GM10847 (cell line): ENCODE data around the gene MAGI2.

ENCODE experiments used
- POLR2A ChIP-seq: IDR thresholded peaks from 2 replicates; pipeline ENCODE4 v1.6.1; 2011; ENCODE audit not compliant: insufficient read length; ENCODE audit errors: extremely low read depth

MAGI2 gene

DNA sequence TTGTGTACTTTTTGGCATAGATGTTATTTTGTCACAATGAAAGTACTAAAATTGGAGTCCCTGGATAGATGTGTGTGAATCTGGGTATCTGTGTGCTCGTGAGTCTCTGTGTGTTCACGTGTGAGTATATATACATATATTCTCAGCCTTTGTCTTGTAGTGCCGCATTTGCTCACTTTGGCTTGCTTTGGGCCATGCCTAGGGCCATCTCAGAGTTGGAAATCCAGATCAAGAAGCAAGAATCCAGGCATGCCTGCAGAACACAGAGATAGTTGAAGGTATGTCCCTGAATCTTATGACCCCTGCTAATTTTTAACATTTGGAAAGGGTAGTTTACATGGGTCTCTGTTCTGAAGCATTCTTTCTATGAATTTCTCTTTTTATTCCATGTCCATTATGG is 1446.2 kb downstream of the MAGI2 start:
- TF ChIP-seq POLR2A: no peak

DNA sequence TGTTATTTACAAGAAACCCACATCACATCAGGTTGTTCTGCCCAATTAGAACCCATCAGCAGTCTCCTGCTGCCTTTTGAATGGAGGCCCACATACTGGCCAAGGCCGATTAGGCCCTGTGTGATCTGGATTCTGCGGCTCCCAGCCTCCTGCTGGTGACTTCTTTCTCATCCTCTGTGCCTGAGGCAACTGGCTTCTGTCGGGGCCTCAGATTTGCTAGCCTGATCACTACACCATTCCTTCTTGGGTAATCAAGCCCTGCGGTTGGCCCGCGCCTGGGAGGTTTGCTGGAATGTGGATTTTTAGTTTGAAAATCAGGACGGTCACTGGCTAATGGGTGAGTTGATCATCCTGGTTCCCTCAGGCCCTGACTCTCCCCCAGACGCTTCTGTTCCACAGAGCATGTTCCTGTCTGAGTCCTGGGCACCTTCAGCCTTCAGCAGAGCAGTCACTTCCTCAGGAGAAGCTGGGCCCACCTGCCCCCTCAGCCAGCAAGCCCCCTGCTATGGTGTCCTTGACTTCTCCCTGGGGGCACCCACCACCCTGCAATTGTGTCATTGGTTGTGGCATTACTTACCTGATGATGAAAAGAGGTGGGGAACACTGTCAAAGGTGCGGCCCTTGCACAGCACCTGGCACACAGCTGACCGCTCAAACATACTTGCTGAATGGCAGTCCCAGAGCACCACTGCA is 1447.3 kb downstream of the MAGI2 start:
- no peak for TF ChIP-seq POLR2A

DNA sequence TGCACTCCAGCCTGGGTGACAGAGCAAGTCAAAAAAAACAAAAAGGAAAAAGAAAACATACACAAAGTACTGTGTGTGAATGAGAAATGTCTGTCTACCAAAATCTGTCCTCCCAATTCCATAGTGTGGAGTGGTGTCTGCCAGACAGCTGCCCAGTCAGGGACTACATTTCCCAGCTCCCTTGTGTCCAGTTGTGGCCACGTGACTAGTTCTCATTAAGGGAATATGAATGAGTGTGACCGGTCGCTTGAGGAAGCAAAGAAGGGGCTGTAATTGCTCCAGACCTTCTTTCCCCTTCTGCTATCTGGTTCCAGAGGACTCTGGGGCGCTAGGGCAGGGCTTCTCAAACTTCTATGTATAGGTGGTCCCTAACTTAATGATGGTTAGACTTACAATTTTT is 1450.8 kb downstream of the MAGI2 start:
- no peak for TF ChIP-seq POLR2A

DNA sequence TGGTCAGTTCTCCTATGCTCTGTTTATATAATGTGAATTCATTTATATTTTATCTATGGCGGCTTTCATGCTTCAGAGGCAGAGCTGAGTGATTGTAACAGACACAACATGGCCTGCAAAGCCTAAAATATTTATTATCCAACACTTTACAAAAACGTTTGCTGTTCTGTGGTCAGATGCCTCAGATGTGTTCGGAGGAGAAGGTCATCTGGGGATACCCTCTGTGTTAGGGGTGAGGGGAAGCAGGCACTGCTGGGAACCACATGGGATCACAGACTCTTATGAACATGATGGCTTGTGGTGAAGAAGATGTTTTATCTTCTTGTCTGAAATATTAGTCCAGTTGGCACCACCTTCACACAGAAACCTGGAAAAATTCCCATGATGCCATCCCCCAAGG is 1451.4 kb downstream of the MAGI2 start:
- TF ChIP-seq POLR2A: no peak

DNA sequence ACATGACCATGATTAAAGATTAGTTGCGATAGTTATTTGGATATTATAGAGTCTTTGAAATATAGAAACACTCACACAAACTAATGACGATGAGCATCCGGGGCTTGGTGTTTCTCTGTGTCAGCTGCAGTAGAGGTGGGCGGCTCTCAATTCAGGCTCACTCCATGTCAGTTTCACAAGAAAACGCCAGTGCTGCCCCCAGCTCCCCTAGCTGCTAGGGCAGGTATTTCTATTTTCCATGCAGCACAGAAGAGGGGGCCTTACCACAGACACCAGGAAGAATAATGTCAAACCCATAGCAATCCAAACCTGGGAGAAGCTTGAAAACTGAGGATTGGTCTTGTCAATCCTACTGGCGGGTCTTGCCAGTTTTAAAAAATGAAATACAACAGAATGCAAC is 1457.8 kb downstream of the MAGI2 start:
- no peak for TF ChIP-seq POLR2A

DNA sequence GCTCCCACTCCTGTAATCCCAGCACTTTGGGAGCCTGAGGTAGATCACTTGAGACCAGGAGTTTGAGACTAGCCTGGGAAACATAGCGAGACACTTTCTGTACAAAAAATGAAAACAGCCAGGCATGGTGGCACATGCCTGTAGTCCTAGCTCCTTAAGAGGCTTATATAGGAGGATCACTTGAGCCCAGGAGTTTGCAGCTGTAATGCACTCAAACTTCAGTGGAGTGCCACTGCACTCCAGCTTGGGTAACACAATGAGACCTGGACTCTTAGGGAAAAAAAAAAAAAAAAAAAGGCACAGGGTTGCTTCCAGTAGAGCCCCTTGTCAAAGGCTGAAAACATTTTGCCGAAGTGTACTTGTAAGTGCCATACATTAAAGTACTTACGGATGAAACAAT is 1459.6 kb downstream of the MAGI2 start:
- no peak for TF ChIP-seq POLR2A

DNA sequence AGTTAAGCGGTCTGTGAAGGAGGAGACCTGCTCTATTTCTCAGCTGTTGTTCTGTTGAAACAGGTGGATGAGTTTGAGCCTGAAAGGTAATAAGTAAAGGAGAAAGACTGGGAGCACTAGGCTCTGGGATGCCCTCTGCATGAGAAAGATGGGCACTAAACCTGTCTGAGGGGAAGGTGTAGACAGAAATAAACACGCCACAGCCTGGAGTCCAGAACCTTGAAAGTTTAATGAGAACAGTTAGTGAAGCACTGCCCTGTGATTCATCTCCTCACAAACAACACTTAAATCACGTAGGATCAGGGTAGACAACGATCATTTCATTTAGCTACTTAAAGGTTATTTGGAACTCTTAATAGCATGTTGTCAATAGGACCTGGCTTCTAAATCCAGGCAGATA is 1461.8 kb downstream of the MAGI2 start:
- no peak for TF ChIP-seq POLR2A

DNA sequence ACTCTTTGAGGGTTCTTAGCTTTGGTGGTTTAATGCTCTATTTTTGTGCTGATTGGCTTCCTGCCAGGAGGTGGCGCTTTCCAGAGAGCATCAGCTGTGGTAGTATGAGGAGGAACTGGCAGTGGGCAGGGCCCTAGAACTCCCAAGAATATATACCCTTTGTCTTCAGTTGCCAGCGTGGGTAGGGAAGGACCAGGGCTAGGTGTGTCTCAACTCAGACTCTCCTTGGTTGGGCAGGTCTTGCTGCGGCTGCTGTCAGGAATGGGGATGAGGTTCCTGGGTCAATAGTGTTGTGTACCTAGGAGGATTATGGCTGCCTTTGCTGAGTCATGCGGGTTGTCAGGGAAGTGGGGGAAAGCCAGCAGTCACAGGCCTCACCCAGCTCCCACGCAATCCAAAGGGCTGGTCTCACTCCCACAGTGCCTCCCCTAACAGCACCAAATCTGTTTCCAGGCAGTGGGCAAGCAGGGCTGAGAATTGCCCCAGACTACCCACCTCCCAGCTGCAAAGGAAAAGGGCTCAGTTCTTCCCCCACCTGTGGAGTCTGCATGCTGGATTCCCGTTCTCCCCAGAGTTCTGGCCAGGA is 1463.4 kb downstream of the MAGI2 start:
- no peak for TF ChIP-seq POLR2A

DNA sequence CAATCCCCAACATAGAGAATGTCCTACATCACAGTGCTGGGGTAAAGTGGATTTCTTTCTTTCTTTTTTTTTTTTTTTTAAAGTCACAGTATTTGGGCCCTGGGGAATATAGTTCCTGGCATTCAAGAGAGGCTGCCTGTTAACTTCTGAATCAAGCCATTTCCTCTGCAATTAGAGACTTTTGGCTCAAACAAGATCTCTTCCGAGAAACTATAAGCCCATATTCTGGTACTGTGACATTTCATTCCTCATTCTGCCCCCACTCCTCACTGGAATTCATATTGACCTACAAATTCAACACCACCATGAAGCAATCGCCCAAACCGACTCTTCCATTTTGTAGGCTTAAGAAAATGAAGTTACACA is 1467.5 kb downstream of the MAGI2 start:
- TF ChIP-seq POLR2A: no peak

DNA sequence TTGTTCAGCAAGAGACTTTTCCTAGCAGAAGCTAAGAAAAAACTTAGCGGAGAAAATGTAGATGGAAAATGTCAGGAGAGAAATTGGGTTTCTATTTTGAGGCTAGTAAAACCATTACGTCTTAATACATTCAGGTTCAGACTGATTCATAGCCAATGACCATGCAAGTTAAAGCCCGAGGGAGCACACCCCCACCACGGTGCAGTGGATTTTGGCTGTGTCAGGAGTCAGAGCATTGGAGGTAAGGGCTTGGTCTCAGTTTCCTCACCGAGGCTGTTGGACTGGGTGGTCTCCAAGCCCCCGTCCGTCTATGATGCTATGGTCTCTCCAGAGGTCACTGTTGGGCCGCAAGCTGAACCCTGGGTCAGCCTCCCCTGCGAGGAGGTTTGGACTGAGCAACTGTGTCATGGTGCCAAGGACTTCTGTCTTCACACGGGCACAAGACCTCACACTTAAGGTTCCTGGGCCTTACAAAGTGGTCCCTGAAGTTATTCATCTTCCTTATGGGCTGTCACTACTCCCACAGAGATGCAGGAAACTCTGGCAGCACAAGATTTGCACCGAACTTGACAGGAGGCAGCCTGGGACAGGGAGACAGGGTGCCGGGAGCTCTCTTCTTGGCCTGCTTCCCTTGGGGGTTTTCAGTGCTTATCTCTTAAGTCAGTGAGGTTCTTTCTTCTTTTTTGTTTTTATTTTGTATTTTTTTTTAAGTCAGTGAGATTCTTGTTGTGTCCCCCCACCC is 1468.1 kb downstream of the MAGI2 start:
- no peak for TF ChIP-seq POLR2A

DNA sequence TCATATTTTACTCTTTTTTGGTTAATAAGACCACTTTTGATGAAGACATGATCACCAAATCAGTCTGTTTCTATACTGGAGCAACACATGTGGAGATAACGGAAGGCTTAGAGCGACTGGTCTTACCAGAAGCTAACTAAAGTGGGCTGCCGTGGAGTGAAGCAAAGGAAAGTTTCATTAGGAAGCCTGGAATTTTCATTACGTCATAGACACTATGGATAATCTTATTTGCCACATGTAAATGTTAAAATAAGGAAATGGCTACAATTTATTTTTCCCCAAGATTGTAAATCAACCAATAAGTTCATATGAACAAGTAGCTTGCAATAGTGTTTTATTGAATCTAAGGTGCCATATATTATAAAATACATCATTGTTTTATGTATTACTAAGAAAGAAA is 1469.5 kb downstream of the MAGI2 start:
- no peak for TF ChIP-seq POLR2A

DNA sequence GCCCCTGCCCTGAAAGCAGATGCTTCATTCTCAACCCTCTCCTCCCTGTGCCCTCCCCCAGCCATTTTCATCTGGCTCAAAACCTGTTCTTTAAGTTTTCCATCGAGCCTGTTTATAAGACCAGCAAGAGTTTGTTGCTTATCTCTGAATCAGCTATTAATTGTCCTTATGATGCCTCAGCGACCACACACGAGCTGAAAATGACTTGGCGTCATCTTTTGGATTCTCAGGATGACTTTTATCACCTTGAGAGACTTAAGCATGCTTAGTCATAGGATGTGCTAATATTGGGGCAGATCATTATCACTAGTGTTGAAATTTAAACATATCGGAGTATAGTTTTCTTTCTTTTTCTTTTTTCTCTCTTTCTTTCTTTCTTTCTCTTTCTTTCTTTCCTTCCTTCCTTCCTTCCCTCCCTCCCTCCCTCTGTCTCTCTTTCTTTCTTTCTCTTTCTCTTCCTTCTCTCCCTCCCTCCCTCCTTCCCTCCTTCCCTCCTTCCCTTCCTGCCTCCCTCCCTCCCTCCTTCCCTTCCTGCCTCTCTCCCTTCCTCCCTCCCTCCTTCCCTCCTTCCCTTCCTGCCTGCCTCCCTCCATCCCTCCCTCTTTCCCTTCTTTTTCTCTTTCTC is 1470.4 kb downstream of the MAGI2 start:
- no peak for TF ChIP-seq POLR2A

DNA sequence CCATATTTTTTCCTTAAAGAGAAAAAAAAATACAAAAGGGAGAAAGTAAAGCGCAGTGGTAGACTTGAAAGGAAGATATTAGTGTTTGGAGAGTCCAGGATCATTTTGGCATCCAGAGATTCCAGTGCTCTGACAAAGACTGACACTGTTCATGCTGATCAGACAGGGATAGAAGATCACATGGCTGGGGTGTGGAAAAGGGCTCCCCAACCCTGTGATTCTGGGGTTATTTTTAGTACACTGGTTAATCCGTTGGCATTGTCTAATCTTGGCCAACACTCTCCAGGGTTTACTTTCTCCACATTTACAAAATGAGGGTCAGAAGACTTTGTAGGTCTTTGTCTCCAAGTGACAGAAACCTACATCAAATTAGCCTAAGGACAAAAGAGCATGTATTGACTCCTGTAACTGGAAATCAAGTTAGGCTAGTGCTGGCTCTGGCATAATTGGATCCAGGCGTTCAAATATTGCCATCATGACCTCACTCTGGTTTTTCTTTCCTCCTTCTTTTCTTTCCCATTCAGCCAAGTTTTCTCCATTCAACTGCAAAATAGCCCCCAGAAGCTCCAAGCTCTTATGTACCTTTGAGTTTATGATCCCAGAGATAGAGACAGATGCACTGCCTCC is 1473.3 kb downstream of the MAGI2 start:
- no peak for TF ChIP-seq POLR2A

DNA sequence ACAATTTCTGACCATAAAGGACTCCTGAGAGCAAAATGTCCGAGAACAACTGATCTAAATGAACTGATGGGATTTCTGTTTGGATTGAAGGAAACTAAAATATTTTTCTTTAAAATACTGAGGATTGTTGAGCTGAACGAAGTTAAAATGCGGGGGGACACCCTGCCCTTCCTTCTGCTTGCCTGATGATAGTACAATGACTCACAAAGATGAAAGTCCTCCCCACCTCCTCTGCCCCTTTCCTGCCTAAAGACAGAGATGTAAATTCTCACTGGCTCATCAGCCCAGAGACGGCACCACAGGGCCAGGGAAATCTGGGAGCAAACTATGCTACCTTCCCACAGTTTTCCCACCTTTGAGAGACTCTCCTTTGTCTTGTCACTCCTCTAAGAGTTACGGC is 1474.2 kb downstream of the MAGI2 start:
- TF ChIP-seq POLR2A: no peak

DNA sequence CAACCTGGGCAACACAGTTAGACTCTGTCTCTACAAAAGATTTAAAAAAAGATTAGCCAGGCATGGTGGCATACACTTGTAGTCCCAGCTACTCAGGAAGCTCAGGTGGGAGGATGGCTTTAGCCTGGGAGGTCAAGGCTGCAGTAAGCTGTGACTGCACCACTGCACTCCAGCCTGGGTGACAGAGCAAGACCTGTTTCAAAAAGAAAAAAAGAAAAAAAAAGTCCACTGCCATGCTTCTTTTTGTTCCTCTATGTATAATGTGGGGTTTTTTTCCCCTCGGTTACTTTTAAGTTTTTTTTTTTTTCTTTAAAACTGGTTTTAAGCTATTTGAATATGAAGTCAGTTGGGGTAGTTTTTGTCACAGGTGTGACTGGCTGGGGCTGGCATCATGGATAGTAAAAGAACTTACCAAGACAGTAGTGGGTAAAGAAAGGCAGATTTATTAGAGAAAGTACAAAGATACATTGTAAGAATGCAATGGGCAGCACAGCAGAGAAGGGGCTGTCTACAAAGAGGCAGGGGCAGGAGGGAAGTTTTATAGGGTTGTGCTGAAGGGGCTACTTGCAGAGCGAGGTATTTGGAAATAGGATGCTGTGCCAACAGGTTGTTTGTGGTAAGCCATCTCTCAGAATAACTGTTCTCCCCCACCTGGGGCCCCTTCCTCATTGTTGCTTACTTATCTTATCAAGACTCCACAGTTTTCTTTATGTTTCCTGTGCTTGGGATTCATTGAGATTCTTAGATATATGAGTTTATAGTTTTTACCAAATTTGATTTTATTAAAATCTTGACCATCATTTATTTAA is 1477.6 kb downstream of the MAGI2 start:
- no peak for TF ChIP-seq POLR2A

DNA sequence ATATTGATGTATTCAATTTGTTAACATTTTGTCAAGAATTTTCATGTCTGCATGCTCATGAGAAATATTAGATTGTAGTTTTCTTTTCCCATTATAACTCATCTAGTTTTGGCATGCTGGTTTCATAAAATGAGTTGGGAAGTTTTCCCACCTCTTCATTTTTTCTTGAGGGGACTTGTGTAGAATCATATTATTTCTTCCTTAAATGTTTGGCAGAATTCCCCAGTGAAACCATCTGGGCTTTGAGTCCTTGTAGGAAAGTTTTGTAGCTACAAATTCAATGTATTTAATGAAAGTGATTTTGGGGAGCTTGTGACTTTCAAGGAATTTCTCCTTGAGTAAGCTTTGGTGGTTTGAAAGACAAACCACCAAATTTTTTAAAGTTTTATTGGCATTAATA is 1481.7 kb downstream of the MAGI2 start:
- TF ChIP-seq POLR2A: no peak
